ENCODE measurements around the gene TNNI3K.

- TF ChIP-seq EZH2phosphoT487 (IDR thresholded peaks at IDR 0.05; ENCODE audit: borderline replicate concordance, low read length) (no peak), CTCF (IDR thresholded peaks at IDR 0.05; ENCODE audit: low read depth, low read length, poor library complexity, severe bottlenecking) (no peak)
Observed at GRCh38 chr1:74571493-74571800, 336.3 kb downstream of the TNNI3K start.

All from DOHH2 (cell line).